GM23338 (cell line): ENCODE results near the gene MCCC1. TPM values are rescaled to one million over a fixed set of nuclear protein-coding genes. Genes with fewer than 3 reads are reported as not detected.

Experiments used
- ATAC-seq: fragments of 200-7000 bp; cut with Tn5 transposase; 3 replicates; pipeline ENCODE4 v1.9.1; 2020
- DNase-seq: peaks from one replicate; pipeline ENCODE4 v3.0.0-alpha.2; 2015; ENCODE audit warnings: low spot score
- H2AFZ ChIP-seq: fragments of 200-600 bp; sonication (generic); 2 replicates; pipeline ENCODE4 v1.8.0; 2016; ENCODE audit warnings: antibody characterized with exemption, mild to moderate bottlenecking, moderate library complexity
- H3F3A ChIP-seq: fragments of 200-600 bp; sonication (generic); replicated peaks from 2 replicates; pipeline ENCODE4 v1.8.0; 2017; ENCODE audit warnings: antibody characterized with exemption, mixed run types, low read depth
- H3K27ac ChIP-seq: fragments of 200-600 bp; sonication (generic); 2 replicates; pipeline ENCODE4 v1.6.1; 2016; ENCODE audit warnings: low read depth
- H3K27me3 ChIP-seq: fragments of 200-600 bp; sonication (generic); 2 replicates; pipeline ENCODE4 v1.8.0; 2016; ENCODE audit warnings: mild to moderate bottlenecking, mixed run types, moderate library complexity; ENCODE audit not compliant: insufficient read depth
- H3K36me3 ChIP-seq: fragments of 200-600 bp; sonication (generic); 2 replicates; pipeline ENCODE4 v1.8.0; 2016; ENCODE audit warnings: mild to moderate bottlenecking; ENCODE audit not compliant: insufficient read depth
- H3K4me1 ChIP-seq: fragments of 200-600 bp; sonication (generic); 2 replicates; pipeline ENCODE4 v1.8.0; 2016; ENCODE audit warnings: mild to moderate bottlenecking, moderate library complexity; ENCODE audit not compliant: insufficient read depth
- H3K4me2 ChIP-seq: fragments of 200-600 bp; sonication (generic); 2 replicates; pipeline ENCODE4 v1.7.1; 2017; ENCODE audit warnings: mixed run types
- H3K4me3 ChIP-seq: fragments of 200-600 bp; sonication (generic); 2 replicates; pipeline ENCODE4 v1.6.1; 2016; ENCODE audit warnings: mixed run types
- H3K79me2 ChIP-seq: fragments of 200-600 bp; sonication (generic); replicated peaks from 2 replicates; pipeline ENCODE4 v1.8.0; 2017; ENCODE audit warnings: mild to moderate bottlenecking; ENCODE audit not compliant: insufficient read depth
- H3K9me2 ChIP-seq: fragments of 200-600 bp; sonication (generic); 2 replicates; pipeline ENCODE4 v1.8.0; 2017; ENCODE audit not compliant: insufficient read depth
- H4K20me1 ChIP-seq: fragments of 200-600 bp; sonication (generic); replicated peaks from 2 replicates; pipeline ENCODE4 v1.8.0; 2017; ENCODE audit warnings: mild to moderate bottlenecking; ENCODE audit not compliant: insufficient read depth
- H3K27ac Mint-ChIP-seq: 2 replicates; pipeline ENCODE4 v1.8.0; 2020; ENCODE audit warnings: inconsistent platforms, mild to moderate bottlenecking, moderate library complexity, mixed read lengths
- H3K27me3 Mint-ChIP-seq: 3 replicates; pipeline ENCODE4 v1.8.0; 2022; ENCODE audit warnings: low read depth, mild to moderate bottlenecking, moderate library complexity, mixed read lengths, inconsistent platforms; ENCODE audit not compliant: insufficient read depth, poor library complexity
- H3K36me3 Mint-ChIP-seq: 3 replicates; pipeline ENCODE4 v1.8.0; 2021; ENCODE audit warnings: low read depth, mild to moderate bottlenecking, inconsistent platforms, moderate library complexity, mixed read lengths
- H3K4me1 Mint-ChIP-seq: 3 replicates; pipeline ENCODE4 v1.8.0; 2020; ENCODE audit warnings: mild to moderate bottlenecking, inconsistent platforms, mixed read lengths
- H3K4me3 Mint-ChIP-seq: 3 replicates; pipeline ENCODE4 v1.8.0; 2021; ENCODE audit warnings: moderate library complexity, mild to moderate bottlenecking, inconsistent platforms, mixed read lengths
- H3K9me3 Mint-ChIP-seq: 3 replicates; pipeline ENCODE4 v1.8.0; 2020; ENCODE audit warnings: moderate library complexity, mild to moderate bottlenecking, inconsistent platforms, mixed read lengths
- CREB1 ChIP-seq: fragments of 250-450 bp; sonication (Bioruptor Pico); IDR thresholded peaks from 2 replicates; pipeline ENCODE4 v1.5.0; 2020; ENCODE audit warnings: low read depth, mild to moderate bottlenecking, moderate library complexity
- ETS1 ChIP-seq: IDR thresholded peaks from 2 replicates; pipeline ENCODE4 v1.6.1; 2016; ENCODE audit warnings: antibody characterized with exemption
- EZH2 ChIP-seq: fragments of 200-600 bp; sonication (generic); IDR thresholded peaks from one replicate; pipeline ENCODE4 v1.8.0; 2017; ENCODE audit warnings: antibody characterized with exemption, mild to moderate bottlenecking, low read depth; ENCODE audit not compliant: unreplicated experiment
- EZH2phosphoT487 ChIP-seq: fragments of 200-600 bp; sonication (generic); IDR thresholded peaks from one replicate; pipeline ENCODE4 v1.8.1; 2018; ENCODE audit warnings: antibody characterized with exemption; ENCODE audit not compliant: unreplicated experiment
- NANOG ChIP-seq: IDR thresholded peaks from 2 replicates; pipeline ENCODE4 v1.6.1; 2016; ENCODE audit warnings: antibody characterized with exemption, borderline replicate concordance
- POLR2AphosphoS5 ChIP-seq: IDR thresholded peaks from 2 replicates; pipeline ENCODE4 v1.6.1; 2016; ENCODE audit warnings: antibody characterized with exemption, low read depth
- REST ChIP-seq: IDR thresholded peaks from one replicate; pipeline ENCODE4 v1.6.1; 2018; ENCODE audit warnings: antibody characterized with exemption; ENCODE audit not compliant: unreplicated experiment
- STAT1 ChIP-seq: IDR thresholded peaks from one replicate; pipeline ENCODE4 v1.6.1; 2016; ENCODE audit warnings: antibody characterized with exemption; ENCODE audit not compliant: unreplicated experiment
- ZNF331 ChIP-seq: fragments of 250-450 bp; sonication (Bioruptor Pico); IDR thresholded peaks from 2 replicates; pipeline ENCODE4 v1.5.0; 2020; ENCODE audit warnings: low read depth, mild to moderate bottlenecking, moderate library complexity
- ZNF462 ChIP-seq: fragments of 250-450 bp; sonication (Bioruptor Pico); IDR thresholded peaks from 2 replicates; pipeline ENCODE4 v1.5.0; 2020; ENCODE audit warnings: mild to moderate bottlenecking, moderate library complexity
- polyA plus RNA-seq: library from polyadenylated mRNA; unstranded; fragments of >200 nt; fragmentation: Nextera tagmentation; extraction: Ambion mirVana; gene quantifications from 2 replicates; pipeline ENCODE4 v1.2.1, GENCODE V29; 2016
- total RNA-seq: library from RNA; depleted of rRNA; stranded (reverse); fragments of >200 nt; shearing (Covaris generic); gene quantifications from 2 replicates; pipeline ENCODE4 v1.2.3, GENCODE V29; 2014

Gene MCCC1
- total and polyA plus RNA-seq, 2 experiments from 2014 or later, result 20.2 to 24.2 TPM

DNA sequence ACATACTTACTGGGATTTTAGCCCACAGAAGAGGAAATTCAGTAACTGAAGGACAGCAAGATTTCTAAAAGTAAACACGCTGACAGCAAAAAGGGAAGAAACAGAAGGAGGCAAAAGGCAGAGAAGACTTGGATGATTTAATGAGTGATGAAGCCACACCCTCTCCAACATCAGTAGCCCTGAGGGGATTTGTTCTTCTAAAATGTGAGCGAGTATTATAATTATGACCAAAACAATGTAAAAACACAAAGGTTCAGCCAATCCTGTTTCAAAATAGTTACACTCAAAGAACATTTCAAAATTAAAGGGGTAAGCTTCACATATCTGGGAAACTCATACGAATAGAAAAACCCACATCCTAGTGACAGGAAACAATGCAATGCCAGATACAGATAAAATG, 25.0 kb downstream of the MCCC1 start:
- Mint-ChIP-seq H3K36me3 (peaks cover 60% of the 10 kb centered on the region), H3K9me3 (peaks cover 24% of the 10 kb centered on the region), H3K4me1 (no peaks in the 10 kb centered on the region), H3K27me3 (no peaks in the 10 kb centered on the region), H3K4me3 (no peak overlapping the region), H3K27ac (no peak overlapping the region)
- Histone ChIP-seq H3K27ac (no peak overlapping the region), H3K9me2 (no peaks in the 10 kb centered on the region; the same call in 1 of the 2 replicates), H3K79me2 (no peaks in the 10 kb centered on the region), H3K36me3 (peaks cover 17% of the 10 kb centered on the region), H2AFZ (no peak overlapping the region), H3F3A (no peaks in the 10 kb centered on the region), H4K20me1 (no peaks in the 10 kb centered on the region), H3K27me3 (no peaks in the 10 kb centered on the region), H3K4me1 (no peaks in the 10 kb centered on the region), H3K4me3 (no peak overlapping the region), H3K4me2 (no peak overlapping the region)
- ATAC-seq, result no peak
- no peak for TF ChIP-seq POLR2AphosphoS5
- no peak for TF ChIP-seq ETS1
- no peak for TF ChIP-seq NANOG
- no peak for TF ChIP-seq CREB1
- no peak for TF ChIP-seq STAT1
- no peak for TF ChIP-seq ZNF462
- no peak for TF ChIP-seq ZNF331 (CRISPR knock-in tag)
- no peak for TF ChIP-seq EZH2phosphoT487
- TF ChIP-seq REST, result no peak
- no peak for TF ChIP-seq EZH2
- no peak for DNase-seq
